22Rv1 (cell line): Measurements from ENCODE around the gene MEIS1.

Experiments used
- H3K27ac ChIP-seq: fragments of 450-650 bp; 2 replicates; pipeline ENCODE4 v1.5.1; 2017
- CTCF ChIP-seq: fragments of 450-650 bp; IDR thresholded peaks from 2 replicates; pipeline ENCODE4 v1.5.1; 2017; ENCODE audit warnings: mild to moderate bottlenecking
- ZFX ChIP-seq: fragments of 450-650 bp; IDR thresholded peaks from 2 replicates; pipeline ENCODE4 v1.6.1; 2017; ENCODE audit warnings: antibody characterized with exemption, borderline replicate concordance

The MEIS1 gene

GRCh38 chr2:66571918-66572317 is 137.0 kb downstream of the MEIS1 start:
- no peak overlapping the region for H3K27ac ChIP-seq
- no peak for TF ChIP-seq ZFX
- TF ChIP-seq CTCF = no peak

GRCh38 chr2:66572391-66572790 is 137.5 kb downstream of the MEIS1 start:
- no peak for TF ChIP-seq ZFX
- no peak for TF ChIP-seq CTCF

GRCh38 chr2:66573416-66573815 is 138.5 kb downstream of the MEIS1 start:
- H3K27ac ChIP-seq = peak overlapping the region; percentile 43
- no peak for TF ChIP-seq CTCF
- TF ChIP-seq ZFX = no peak

More at GRCh38 chr2:66572391-66572790, 137.5 kb downstream of the MEIS1 start:
- no peak overlapping the region for H3K27ac ChIP-seq

- H3K27ac ChIP-seq = peak overlapping the region; percentile 43
- TF ChIP-seq ZFX = no peak
- TF ChIP-seq CTCF = no peak
These were observed 138.9 kb downstream of the MEIS1 start for GRCh38 chr2:66573821-66574233.

- peak overlapping the region; percentile 43; the same call in 1 of the 2 replicates for H3K27ac ChIP-seq
- peak; percentile 79 for TF ChIP-seq CTCF
- no peak for TF ChIP-seq ZFX
These were observed 140.0 kb downstream of the MEIS1 start for GRCh38 chr2:66574701-66575624.

- no peak overlapping the region; the same call in 1 of the 2 replicates for H3K27ac ChIP-seq
- TF ChIP-seq ZFX (no peak), CTCF (peak; percentile 52)
These were observed 140.8 kb downstream of the MEIS1 start for GRCh38 chr2:66575625-66576310.

GRCh38 chr2:66576311-66576560 is 141.3 kb downstream of the MEIS1 start:
- no peak overlapping the region for H3K27ac ChIP-seq
- TF ChIP-seq CTCF (no peak), ZFX (no peak)
